ENCODE measurements around the gene MED13L.

DNA sequence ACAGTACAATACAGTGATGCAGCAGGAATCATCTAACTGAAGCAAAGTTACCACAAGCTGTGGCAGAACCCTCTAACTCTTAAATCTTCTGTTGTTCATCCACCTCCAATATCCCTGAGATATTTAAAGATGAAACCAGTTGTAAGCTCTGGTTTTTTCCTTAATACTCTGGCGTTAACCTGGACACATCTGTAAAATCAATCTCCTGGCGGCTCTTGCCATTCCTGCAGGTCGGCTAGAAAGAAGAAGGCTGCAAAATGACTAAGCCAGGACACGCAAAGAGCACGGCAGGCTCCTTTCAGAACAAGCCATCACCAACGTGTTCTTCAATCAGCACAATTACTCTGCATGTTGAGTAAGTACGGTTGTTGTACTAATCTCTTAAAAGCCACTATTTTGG is 309.3 kb downstream of the MED13L start:
- no peak for TF ChIP-seq ZNF565 (CRISPR knock-in tag; conservative IDR thresholded peaks at IDR 0.05; ENCODE audit: low read depth)
- TF ChIP-seq ARNTL (CRISPR knock-in tag; IDR thresholded peaks at IDR 0.05; ENCODE audit: borderline replicate concordance, low read depth) = no peak
- TF ChIP-seq ZNF70 (CRISPR knock-in tag; IDR thresholded peaks at IDR 0.05) = no peak
- no peak for TF ChIP-seq ISL1 (CRISPR knock-in tag; IDR thresholded peaks at IDR 0.05)
